Natural killer cell (primary cell): ENCODE measurements around the gene AKAP13. TPM values are rescaled to one million over a fixed set of nuclear protein-coding genes. Genes with fewer than 3 reads are reported as not detected.

Experiments used
- ATAC-seq, 3 donors: fragments of 150-1000 bp in 2 of 3; fragments of 200-7000 bp in 1 of 3; cut with Tn5 transposase; 1 replicate in 1 of 3; 2 replicates in 2 of 3; pipeline ENCODE4 v1.10.0; 2021; ENCODE audit warnings: mild to moderate bottlenecking in 2 of 3, moderate library complexity in 2 of 3
- DNase-seq, 2 donors: peaks; one replicate each; pipeline versions ENCODE4 v3.0.0 to v3.0.0-alpha.2; 2013 to 2021; ENCODE audit warnings: mixed read lengths in 1 of 2
- H3K27ac ChIP-seq: one replicate; pipeline ENCODE4 v1.5.1; 2013; ENCODE audit warnings: mild to moderate bottlenecking, low read length
- H3K27me3 ChIP-seq: one replicate; pipeline ENCODE4 v1.6.1; 2013; ENCODE audit warnings: low read length; ENCODE audit not compliant: control insufficient read depth, insufficient read depth
- H3K36me3 ChIP-seq: one replicate; pipeline ENCODE4 v1.6.1; 2013; ENCODE audit warnings: low read length; ENCODE audit not compliant: control insufficient read depth, insufficient read depth
- H3K4me1 ChIP-seq: one replicate; pipeline ENCODE4 v1.6.1; 2013; ENCODE audit warnings: low read length; ENCODE audit not compliant: control insufficient read depth, insufficient read depth
- H3K4me3 ChIP-seq: one replicate; pipeline ENCODE4 v1.5.1; 2013; ENCODE audit warnings: low read length
- H3K9me3 ChIP-seq: one replicate; pipeline ENCODE4 v1.6.1; 2013; ENCODE audit warnings: low read length; ENCODE audit not compliant: control insufficient read depth, insufficient read depth
- H3K27ac Mint-ChIP-seq, 2 donors: one replicate each; pipeline ENCODE4 v1.8.0; 2022; ENCODE audit warnings: mild to moderate bottlenecking in 2 of 2, mixed read lengths in 2 of 2, moderate library complexity in 1 of 2
- H3K27me3 Mint-ChIP-seq, 2 donors: one replicate each; pipeline ENCODE4 v1.8.0; 2022; ENCODE audit warnings: low read depth in 2 of 2, mixed read lengths in 2 of 2
- H3K36me3 Mint-ChIP-seq: one replicate; pipeline ENCODE4 v1.8.0; 2022; ENCODE audit warnings: mixed read lengths
- H3K4me1 Mint-ChIP-seq, 2 donors: one replicate each; pipeline ENCODE4 v1.8.0; 2022; ENCODE audit warnings: mixed read lengths in 2 of 2
- H3K4me3 Mint-ChIP-seq: one replicate; pipeline ENCODE4 v1.8.0; 2022; ENCODE audit warnings: mild to moderate bottlenecking, moderate library complexity, mixed read lengths
- H3K9me3 Mint-ChIP-seq, 2 donors: one replicate each; pipeline ENCODE4 v1.8.0; 2022; ENCODE audit warnings: mixed read lengths in 2 of 2
- CTCF ChIP-seq: fragments of 200-600 bp; IDR thresholded peaks from one replicate; pipeline ENCODE4 v1.8.0; 2022; ENCODE audit warnings: antibody characterized with exemption
- WGBS: methylation state at CpG from one replicate; pipeline ENCODE4 v1.1.7; 2013; ENCODE audit warnings: missing lambda C conversion rate; ENCODE audit not compliant: insufficient coverage; 5-methylcytosine and 5-hydroxymethylcytosine counted together
- intact Hi-C: fragments of 100-400 bp; cut with micrococcal nuclease; formaldehyde crosslinking; loops from one replicate; pipeline ENCODE4 v1.14.2; 2022
- total RNA-seq, 4 donors: library from RNA; stranded (reverse); fragments of 120-200 nt in 1 of 4; gene quantifications; one replicate each; pipeline versions ENCODE4 v1.2.3 to v1.2.4, GENCODE V29; 2013 to 2022

Gene AKAP13
- total RNA-seq, 3 donors from 2014 or later (not counting 1 experiment from before 2014, with no cell fraction given) = 573 to 661 (median 647) TPM

- no peaks in the 10 kb centered on the region for H3K27me3 ChIP-seq
- Mint-ChIP-seq H3K9me3 (peaks cover 15 to 19% of the 10 kb centered on the region in 2 donors), H3K27me3 (no peaks in the 10 kb centered on the region), H3K4me1 (peaks cover 31 to 45% of the 10 kb centered on the region in 2 donors), H3K4me3 (no peak overlapping the region), H3K36me3 (peaks cover 31% of the 10 kb centered on the region), H3K27ac (no peak overlapping the region)
- intact Hi-C loops = no loop called here
- no peaks in the 10 kb centered on the region for H3K9me3 ChIP-seq
- no peak overlapping the region for H3K4me3 ChIP-seq
- DNase-seq (no peak), ATAC-seq (no peak)
- TF ChIP-seq CTCF = no peak
- 88% methylated on average over 1 of the region's 1 CpG for WGBS
- H3K27ac ChIP-seq = no peak overlapping the region
- H3K4me1 ChIP-seq = peaks cover 10% of the 10 kb centered on the region
- no peaks in the 10 kb centered on the region for H3K36me3 ChIP-seq
Measured at GRCh38 chr15:85452436-85452835, 72.0 kb downstream of the AKAP13 start.

GRCh38 chr15:85453144-85453872 is 72.9 kb downstream of the AKAP13 start:
- no peak overlapping the region for H3K27ac ChIP-seq
- TF ChIP-seq CTCF = no peak

GRCh38 chr15:85454403-85454802 is 74.0 kb downstream of the AKAP13 start:
- DNase-seq = no peak
- Histone ChIP-seq H3K27me3 (no peaks in the 10 kb centered on the region), H3K4me3 (no peak overlapping the region), H3K9me3 (no peaks in the 10 kb centered on the region), H3K4me1 (peaks cover 10% of the 10 kb centered on the region), H3K27ac (no peak overlapping the region), H3K36me3 (no peaks in the 10 kb centered on the region)
- H3K4me1 Mint-ChIP-seq = peaks cover 24 to 38% of the 10 kb centered on the region in 2 donors
- H3K9me3 Mint-ChIP-seq = peaks cover 15 to 19% of the 10 kb centered on the region in 2 donors
- intact Hi-C loops = no loop called here
- ATAC-seq = no peak
- H3K36me3 Mint-ChIP-seq = peaks cover 29% of the 10 kb centered on the region
- no peaks in the 10 kb centered on the region for H3K27me3 Mint-ChIP-seq
- H3K4me3 Mint-ChIP-seq = no peak overlapping the region
- WGBS = 90% methylated on average over 7 of the region's 7 CpGs
- no peak overlapping the region for H3K27ac Mint-ChIP-seq
- TF ChIP-seq CTCF = no peak

More at GRCh38 chr15:85453144-85453872, 72.9 kb downstream of the AKAP13 start:
- ATAC-seq (no peak), DNase-seq (no peak)
- H3K4me1 ChIP-seq = peaks cover 10% of the 10 kb centered on the region
- no peaks in the 10 kb centered on the region for H3K27me3 ChIP-seq
- H3K27ac Mint-ChIP-seq = no peak overlapping the region
- intact Hi-C loops = no loop called here
- H3K4me3 ChIP-seq = no peak overlapping the region
- H3K36me3 ChIP-seq = no peaks in the 10 kb centered on the region
- peaks cover 15 to 19% of the 10 kb centered on the region in 2 donors for H3K9me3 Mint-ChIP-seq
- 95% methylated on average over 5 of the region's 5 CpGs for WGBS
- peaks cover 24 to 42% of the 10 kb centered on the region in 2 donors for H3K4me1 Mint-ChIP-seq
- no peaks in the 10 kb centered on the region for H3K27me3 Mint-ChIP-seq
- H3K9me3 ChIP-seq = no peaks in the 10 kb centered on the region
- H3K4me3 Mint-ChIP-seq = no peak overlapping the region
- H3K36me3 Mint-ChIP-seq = peaks cover 31% of the 10 kb centered on the region

GRCh38 chr15:85455891-85456290 is 75.5 kb downstream of the AKAP13 start:
- Mint-ChIP-seq H3K9me3 (peaks cover 8 to 10% of the 10 kb centered on the region in 2 donors), H3K4me1 (peaks cover 37 to 38% of the 10 kb centered on the region in 2 donors), H3K4me3 (no peak overlapping the region), H3K27me3 (no peaks in the 10 kb centered on the region), H3K27ac (no peak overlapping the region), H3K36me3 (peaks cover 14% of the 10 kb centered on the region)
- no peaks in the 10 kb centered on the region for H3K9me3 ChIP-seq
- no peak overlapping the region for H3K4me3 ChIP-seq
- no peak for TF ChIP-seq CTCF
- DNase-seq = no peak
- no peak for ATAC-seq
- intact Hi-C loops = no loop called here
- H3K4me1 ChIP-seq = peaks cover 10% of the 10 kb centered on the region
- H3K36me3 ChIP-seq = no peaks in the 10 kb centered on the region
- no peaks in the 10 kb centered on the region for H3K27me3 ChIP-seq
- no peak overlapping the region for H3K27ac ChIP-seq
